GM12878 (cell line): Measurements from ENCODE around the gene PPHLN1. TPM values are rescaled to one million over a fixed set of nuclear protein-coding genes. Genes with fewer than 3 reads are reported as not detected.

Experiments used
- BACH1 ChIP-seq: fragments of 450-650 bp; IDR thresholded peaks from 2 replicates; pipeline ENCODE4 v1.6.1; 2017; ENCODE audit warnings: mild to moderate bottlenecking, borderline replicate concordance
- BRCA1 ChIP-seq: IDR thresholded peaks from 2 replicates; pipeline ENCODE4 v1.6.1; 2011; ENCODE audit warnings: low read depth, low read length, improper control_type of control experiment
- CHD2 ChIP-seq: IDR thresholded peaks from 2 replicates; pipeline ENCODE4 v1.6.1; 2011; ENCODE audit warnings: low read depth, low read length, improper control_type of control experiment, borderline replicate concordance
- FOXM1 ChIP-seq: IDR thresholded peaks from 2 replicates; pipeline ENCODE4 v1.6.1; 2012; ENCODE audit warnings: low read depth, mild to moderate bottlenecking, inconsistent platforms, low read length, moderate library complexity
- IKZF1 ChIP-seq: fragments of 450-650 bp; conservative IDR thresholded peaks from 2 replicates; pipeline ENCODE4 v1.6.1; 2017; ENCODE audit warnings: antibody characterized with exemption, mild to moderate bottlenecking
- NFIC ChIP-seq: IDR thresholded peaks from 2 replicates; pipeline ENCODE4 v1.6.1; 2012; ENCODE audit warnings: low read depth, mild to moderate bottlenecking, inconsistent platforms, low read length, moderate library complexity
- RBBP5 ChIP-seq: fragments of 200-600 bp; sonication (generic); conservative IDR thresholded peaks from 2 replicates; pipeline ENCODE4 v1.6.1; 2016
- ZNF207 ChIP-seq: fragments of 450-650 bp; IDR thresholded peaks from 2 replicates; pipeline ENCODE4 v1.6.1; 2014; ENCODE audit warnings: antibody characterized with exemption, mild to moderate bottlenecking, borderline replicate concordance
- polyA plus RNA-seq, 11 experiments: library from polyadenylated mRNA; depleted of rRNA in 4 of 11; unstranded in 6 of 11; stranded (reverse) in 5 of 11; fragments of >200 nt; fragmentation: Nextera tagmentation in 4 of 11; fragmentation: Illumina TruSeq in 1 of 11; extraction: Ambion mirVana in 4 of 11; extraction: Trizol in 1 of 11; gene quantifications; 1 replicate in 1 of 11; 2 replicates in 10 of 11; pipeline versions ENCODE4 v1.2.1 to v1.2.3, GENCODE V29; 2011 to 2016; ENCODE audit warnings: inconsistent platforms in 2 of 11, missing spikeins in 2 of 11, low read depth in 1 of 11
- total RNA-seq, 4 experiments: library from RNA; depleted of rRNA in 3 of 4; stranded (reverse); fragments of >200 nt in 3 of 4; fragmentation: Illumina TruSeq in 1 of 4; extraction: Trizol in 1 of 4; gene quantifications; 2 replicates each; pipeline versions ENCODE4 v1.2.1 to v1.2.3, GENCODE V29; 2013 to 2021
- TF ChIP-seq, protein P1 (sequence below): fragments of 450-650 bp; formaldehyde crosslinking; IDR thresholded peaks from 2 replicates; pipeline ENCODE4 v1.5.0; 2022; ENCODE audit warnings: mild to moderate bottlenecking, missing genetic modification characterization
- TF ChIP-seq, protein P2 (sequence below): IDR thresholded peaks from 2 replicates; pipeline ENCODE4 v1.6.1; 2012; ENCODE audit warnings: low read depth, low read length, improper control_type of control experiment
- TF ChIP-seq, protein P3 (sequence below): IDR thresholded peaks from 2 replicates; pipeline ENCODE4 v1.6.1; 2012; ENCODE audit warnings: low read depth, low read length, improper control_type of control experiment

The PPHLN1 gene
- total and polyA plus RNA-seq, 10 of the 15 experiments (the other 5 are each of a cell fraction or from before 2014, with no cell fraction given) = 73.6 to 117 (median 92.1) TPM

DNA sequence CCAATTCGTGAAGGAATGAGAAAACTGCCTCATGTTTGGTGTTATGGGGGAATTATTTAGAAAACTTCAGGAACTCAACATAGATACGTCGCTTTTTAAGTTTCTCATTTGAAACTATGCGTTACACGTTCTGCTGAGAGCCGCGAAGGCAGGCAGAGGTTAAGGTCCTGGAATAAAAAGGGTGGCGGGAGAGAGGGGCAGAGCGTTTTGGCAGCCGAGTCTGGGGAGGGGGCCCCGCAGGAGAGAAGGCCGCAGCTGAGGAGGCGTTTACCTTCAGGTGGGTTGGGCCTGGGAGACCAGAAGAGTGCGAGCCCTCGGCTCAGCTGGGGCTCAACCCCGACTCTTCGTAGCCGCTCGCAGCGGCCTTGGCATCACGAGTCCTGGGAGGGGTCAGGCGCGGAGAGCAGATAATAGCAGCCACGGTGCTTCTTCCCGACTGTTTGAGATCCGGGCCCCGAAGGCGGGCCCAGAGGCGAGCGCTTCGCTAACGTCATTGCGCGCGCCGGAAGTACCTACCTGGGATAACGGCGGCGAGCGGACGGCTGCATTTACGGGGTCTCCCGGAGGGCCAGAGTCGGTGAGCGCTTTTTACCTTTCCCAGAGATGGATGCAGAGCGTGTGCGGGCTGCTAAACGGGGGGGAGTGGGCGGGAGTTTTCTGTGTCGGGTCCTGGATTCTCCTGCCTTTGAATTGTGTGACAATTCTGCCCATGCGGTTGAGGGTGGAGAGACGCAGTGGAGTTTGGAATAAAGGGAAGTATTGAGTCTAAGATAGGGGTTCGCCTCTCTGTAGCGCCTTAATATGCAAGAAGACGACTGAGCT is at the start of gene PPHLN1, which contains the start of gene ZCRB1 (continued):
- TF ChIP-seq, protein P1, sequence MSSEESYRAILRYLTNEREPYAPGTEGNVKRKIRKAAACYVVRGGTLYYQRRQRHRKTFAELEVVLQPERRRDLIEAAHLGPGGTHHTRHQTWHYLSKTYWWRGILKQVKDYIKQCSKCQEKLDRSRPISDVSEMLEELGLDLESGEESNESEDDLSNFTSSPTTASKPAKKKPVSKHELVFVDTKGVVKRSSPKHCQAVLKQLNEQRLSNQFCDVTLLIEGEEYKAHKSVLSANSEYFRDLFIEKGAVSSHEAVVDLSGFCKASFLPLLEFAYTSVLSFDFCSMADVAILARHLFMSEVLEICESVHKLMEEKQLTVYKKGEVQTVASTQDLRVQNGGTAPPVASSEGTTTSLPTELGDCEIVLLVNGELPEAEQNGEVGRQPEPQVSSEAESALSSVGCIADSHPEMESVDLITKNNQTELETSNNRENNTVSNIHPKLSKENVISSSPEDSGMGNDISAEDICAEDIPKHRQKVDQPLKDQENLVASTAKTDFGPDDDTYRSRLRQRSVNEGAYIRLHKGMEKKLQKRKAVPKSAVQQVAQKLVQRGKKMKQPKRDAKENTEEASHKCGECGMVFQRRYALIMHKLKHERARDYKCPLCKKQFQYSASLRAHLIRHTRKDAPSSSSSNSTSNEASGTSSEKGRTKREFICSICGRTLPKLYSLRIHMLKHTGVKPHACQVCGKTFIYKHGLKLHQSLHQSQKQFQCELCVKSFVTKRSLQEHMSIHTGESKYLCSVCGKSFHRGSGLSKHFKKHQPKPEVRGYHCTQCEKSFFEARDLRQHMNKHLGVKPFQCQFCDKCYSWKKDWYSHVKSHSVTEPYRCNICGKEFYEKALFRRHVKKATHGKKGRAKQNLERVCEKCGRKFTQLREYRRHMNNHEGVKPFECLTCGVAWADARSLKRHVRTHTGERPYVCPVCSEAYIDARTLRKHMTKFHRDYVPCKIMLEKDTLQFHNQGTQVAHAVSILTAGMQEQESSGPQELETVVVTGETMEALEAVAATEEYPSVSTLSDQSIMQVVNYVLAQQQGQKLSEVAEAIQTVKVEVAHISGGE (CRISPR knock-in tag) = 0 out of 2 replicates have a peak, but pooled peaks have one; percentile 7
- peak; percentile 72 for TF ChIP-seq IKZF1
- 0 out of 2 replicates have a peak, but pooled peaks have one; percentile 12 for TF ChIP-seq NFIC
- 0 out of 2 replicates have a peak, but pooled peaks have one; percentile 15 for TF ChIP-seq BACH1
- TF ChIP-seq RBBP5 = no peak
- peak; percentile 24; the same call in 1 of the 2 replicates for TF ChIP-seq ZNF207
- no peak for TF ChIP-seq BRCA1
- peak; percentile 11; the same call in 1 of the 2 replicates for TF ChIP-seq FOXM1
- TF ChIP-seq, protein P2, sequence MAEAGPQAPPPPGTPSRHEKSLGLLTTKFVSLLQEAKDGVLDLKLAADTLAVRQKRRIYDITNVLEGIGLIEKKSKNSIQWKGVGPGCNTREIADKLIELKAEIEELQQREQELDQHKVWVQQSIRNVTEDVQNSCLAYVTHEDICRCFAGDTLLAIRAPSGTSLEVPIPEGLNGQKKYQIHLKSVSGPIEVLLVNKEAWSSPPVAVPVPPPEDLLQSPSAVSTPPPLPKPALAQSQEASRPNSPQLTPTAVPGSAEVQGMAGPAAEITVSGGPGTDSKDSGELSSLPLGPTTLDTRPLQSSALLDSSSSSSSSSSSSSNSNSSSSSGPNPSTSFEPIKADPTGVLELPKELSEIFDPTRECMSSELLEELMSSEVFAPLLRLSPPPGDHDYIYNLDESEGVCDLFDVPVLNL = no peak
- TF ChIP-seq, protein P3, sequence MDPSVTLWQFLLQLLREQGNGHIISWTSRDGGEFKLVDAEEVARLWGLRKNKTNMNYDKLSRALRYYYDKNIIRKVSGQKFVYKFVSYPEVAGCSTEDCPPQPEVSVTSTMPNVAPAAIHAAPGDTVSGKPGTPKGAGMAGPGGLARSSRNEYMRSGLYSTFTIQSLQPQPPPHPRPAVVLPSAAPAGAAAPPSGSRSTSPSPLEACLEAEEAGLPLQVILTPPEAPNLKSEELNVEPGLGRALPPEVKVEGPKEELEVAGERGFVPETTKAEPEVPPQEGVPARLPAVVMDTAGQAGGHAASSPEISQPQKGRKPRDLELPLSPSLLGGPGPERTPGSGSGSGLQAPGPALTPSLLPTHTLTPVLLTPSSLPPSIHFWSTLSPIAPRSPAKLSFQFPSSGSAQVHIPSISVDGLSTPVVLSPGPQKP = peak; percentile 66; the same call in 1 of the 2 replicates
- TF ChIP-seq CHD2 = 0 out of 2 replicates have a peak, but pooled peaks have one; percentile 28
